Right atrium auricular region (tissue), 2 donors: ENCODE data around the gene MYLIP. TPM values are rescaled to one million over a fixed set of nuclear protein-coding genes. Genes with fewer than 3 reads are reported as not detected.

ENCODE experiments used
- DNase-seq: peaks from one replicate; pipeline ENCODE4 v3.0.0-alpha.2; 2019; ENCODE audit warnings: low spot score
- H3K27ac ChIP-seq, 2 donors: fragments of 200-600 bp; sonication (generic); 1 replicate in 1 of 2; 2 replicates in 1 of 2; pipeline ENCODE4 v1.5.1; 2016 to 2019
- H3K27me3 ChIP-seq, 2 donors: fragments of 200-600 bp; sonication (generic); one replicate each; pipeline versions ENCODE4 v1.5.1 to v1.6.0; 2017 to 2019
- H3K36me3 ChIP-seq: fragments of 200-600 bp; sonication (generic); one replicate; pipeline ENCODE4 v1.5.1; 2016
- H3K4me1 ChIP-seq, 2 donors: fragments of 200-600 bp; sonication (generic); one replicate each; pipeline versions ENCODE4 v1.5.1 to v1.6.0; 2017 to 2019
- H3K4me3 ChIP-seq, 2 donors: fragments of 200-600 bp; sonication (generic); 1 replicate in 1 of 2; 2 replicates in 1 of 2; pipeline ENCODE4 v1.5.1; 2017 to 2019; ENCODE audit warnings: mild to moderate bottlenecking in 1 of 2, moderate library complexity in 1 of 2
- H3K9me3 ChIP-seq, 2 donors: fragments of 200-600 bp; sonication (generic); one replicate each; pipeline ENCODE4 v1.5.1; 2019
- CTCF ChIP-seq, 2 donors: fragments of 200-600 bp; sonication (generic); IDR thresholded peaks; one replicate each; pipeline ENCODE4 v1.5.1; 2019; ENCODE audit warnings: antibody characterized with exemption in 2 of 2
- total RNA-seq, 2 donors: library from RNA; depleted of rRNA; stranded (reverse); fragments of >200 nt; gene quantifications; one replicate each; pipeline ENCODE4 v1.1.0, GENCODE V29; 2016

Gene MYLIP
- total RNA-seq, 2 donors from 2014 or later = 15.6 to 25.1 TPM

GRCh38 chr6:16145038-16145437, 16.2 kb downstream of the MYLIP start:
- no peaks in the 10 kb centered on the region for H3K9me3 ChIP-seq
- H3K27ac ChIP-seq = no peak overlapping the region
- peaks cover 83% of the 10 kb centered on the region for H3K36me3 ChIP-seq
- no peak for DNase-seq
- H3K4me3 ChIP-seq = no peak overlapping the region
- peaks cover 0 to 18% of the 10 kb centered on the region in 2 donors for H3K4me1 ChIP-seq
- no peak for TF ChIP-seq CTCF (IDR thresholded peaks at IDR 0.05)
- no peaks in the 10 kb centered on the region for H3K27me3 ChIP-seq

- TF ChIP-seq CTCF (IDR thresholded peaks at IDR 0.05) = no peak
- H3K27ac ChIP-seq = no peak overlapping the region
- H3K9me3 ChIP-seq = no peaks in the 10 kb centered on the region
- DNase-seq = no peak
- H3K36me3 ChIP-seq = peaks cover 83% of the 10 kb centered on the region
- H3K4me3 ChIP-seq = no peak overlapping the region
- no peaks in the 10 kb centered on the region for H3K27me3 ChIP-seq
- peaks cover 0 to 18% of the 10 kb centered on the region in 2 donors for H3K4me1 ChIP-seq
Measured at GRCh38 chr6:16146028-16146427, 17.1 kb downstream of the MYLIP start.

- no peaks in the 10 kb centered on the region for H3K9me3 ChIP-seq
- peaks cover 0 to 14% of the 10 kb centered on the region in 2 donors for H3K4me1 ChIP-seq
- H3K27ac ChIP-seq = no peak overlapping the region
- DNase-seq = no peak
- no peak overlapping the region for H3K4me3 ChIP-seq
- H3K36me3 ChIP-seq = peaks cover 82% of the 10 kb centered on the region
- H3K27me3 ChIP-seq = no peaks in the 10 kb centered on the region
- no peak for TF ChIP-seq CTCF (IDR thresholded peaks at IDR 0.05)
Measured at GRCh38 chr6:16146527-16146955, 17.7 kb downstream of the MYLIP start.

- Histone ChIP-seq H3K27ac (no peak overlapping the region), H3K36me3 (peaks cover 71% of the 10 kb centered on the region)
- TF ChIP-seq CTCF (IDR thresholded peaks at IDR 0.05) = no peak
Measured at GRCh38 chr6:16148498-16148897, 19.6 kb downstream of the MYLIP start.

GRCh38 chr6:16149305-16149704, 20.4 kb downstream of the MYLIP start:
- H3K27me3 ChIP-seq = no peaks in the 10 kb centered on the region
- peaks cover 0 to 13% of the 10 kb centered on the region in 2 donors for H3K4me1 ChIP-seq
- no peak for DNase-seq
- H3K27ac ChIP-seq = no peak overlapping the region
- H3K4me3 ChIP-seq = no peak overlapping the region
- no peak for TF ChIP-seq CTCF (IDR thresholded peaks at IDR 0.05)
- no peaks in the 10 kb centered on the region for H3K9me3 ChIP-seq
- peaks cover 63% of the 10 kb centered on the region for H3K36me3 ChIP-seq

More at GRCh38 chr6:16148498-16148897, 19.6 kb downstream of the MYLIP start:
- H3K4me3 ChIP-seq = no peak overlapping the region
- H3K9me3 ChIP-seq = no peaks in the 10 kb centered on the region
- H3K27me3 ChIP-seq = no peaks in the 10 kb centered on the region
- peaks cover 0 to 13% of the 10 kb centered on the region in 2 donors for H3K4me1 ChIP-seq
- no peak for DNase-seq

- H3K4me1 ChIP-seq = peaks cover 0 to 18% of the 10 kb centered on the region in 2 donors
- no peak overlapping the region for H3K4me3 ChIP-seq
- no peaks in the 10 kb centered on the region for H3K9me3 ChIP-seq
- TF ChIP-seq CTCF (IDR thresholded peaks at IDR 0.05) = no peak
- DNase-seq = no peak
- H3K27me3 ChIP-seq = no peaks in the 10 kb centered on the region
- peaks cover 55% of the 10 kb centered on the region for H3K36me3 ChIP-seq
- H3K27ac ChIP-seq = no peak overlapping the region
Measured at GRCh38 chr6:16150098-16150497, 21.2 kb downstream of the MYLIP start.
